GM12875 (cell line): Measurements from ENCODE around the gene XXYLT1.
"Not testable (repeated sequence)": the region's sequence is repeated elsewhere in the genome, so short reads cannot be mapped to it uniquely, and the experiment has no call there.

ENCODE experiments used
- H3K4me3 ChIP-seq: one replicate; pipeline ENCODE4 v1.5.1; 2011; ENCODE audit warnings: low read depth, low read length, control low read depth
- CTCF ChIP-seq: IDR thresholded peaks from 2 replicates; pipeline ENCODE4 v1.5.1; 2011; ENCODE audit warnings: low read depth, mild to moderate bottlenecking, control low read depth, inconsistent platforms, low read length, moderate library complexity, borderline replicate concordance; ENCODE audit not compliant: insufficient read depth

Gene XXYLT1

GRCh38 chr3:195224156-195224979 is 46.6 kb downstream of the XXYLT1 start:
- TF ChIP-seq CTCF, result no peak
- H3K4me3 ChIP-seq, result no peak overlapping the region

GRCh38 chr3:195221876-195222617 is 48.9 kb downstream of the XXYLT1 start:
- no peak for TF ChIP-seq CTCF
- H3K4me3 ChIP-seq, result no peak overlapping the region

GRCh38 chr3:195221015-195221853 is 49.7 kb downstream of the XXYLT1 start:
- no peak for TF ChIP-seq CTCF

GRCh38 chr3:195219351-195220230 is 51.4 kb downstream of the XXYLT1 start:
- TF ChIP-seq CTCF, result no peak
- no peak overlapping the region for H3K4me3 ChIP-seq

More at GRCh38 chr3:195221015-195221853, 49.7 kb downstream of the XXYLT1 start:
- no peak overlapping the region for H3K4me3 ChIP-seq

GRCh38 chr3:195218331-195218730 is 52.6 kb downstream of the XXYLT1 start:
- not testable (repeated sequence) for H3K4me3 ChIP-seq

GRCh38 chr3:195215576-195215975 is 55.4 kb downstream of the XXYLT1 start:
- not testable (repeated sequence) for H3K4me3 ChIP-seq

GRCh38 chr3:195214381-195214780 is 56.6 kb downstream of the XXYLT1 start:
- TF ChIP-seq CTCF, result no peak
- no peak overlapping the region for H3K4me3 ChIP-seq
